Measurements from ENCODE around the gene MACF1.

Gene MACF1

GRCh38 chr1:39524591-39525365 lies 320.3 kb downstream of the MACF1 start:
- no peak for DNase-seq

- no peak for DNase-seq
Observed at GRCh38 chr1:39525366-39526165, 321.1 kb downstream of the MACF1 start.

- DNase-seq = no peak
Observed at GRCh38 chr1:39526466-39527189, 322.1 kb downstream of the MACF1 start.

- DNase-seq = peak; percentile 91
Observed at GRCh38 chr1:39527190-39527579, 322.7 kb downstream of the MACF1 start.

GRCh38 chr1:39528082-39528481 lies 323.6 kb downstream of the MACF1 start:
- DNase-seq = no peak

- DNase-seq = no peak
Observed at GRCh38 chr1:39529901-39530535, 325.5 kb downstream of the MACF1 start.

- DNase-seq = no peak
Observed at GRCh38 chr1:39531526-39531925, 327.0 kb downstream of the MACF1 start.

- DNase-seq = no peak
Observed at GRCh38 chr1:39533442-39533841, 328.9 kb downstream of the MACF1 start.
